GM15510 (cell line): ENCODE results near the gene TMEM9.

Experiments
- POLR2A ChIP-seq: IDR thresholded peaks from 3 replicates; pipeline ENCODE4 v1.6.1; 2011; ENCODE audit warnings: borderline replicate concordance; ENCODE audit not compliant: insufficient read length; ENCODE audit errors: extremely low read depth

The TMEM9 gene

GRCh38 chr1:201127755-201128455, 26.4 kb downstream of the TMEM9 start:
- TF ChIP-seq POLR2A, result no peak

DNA sequence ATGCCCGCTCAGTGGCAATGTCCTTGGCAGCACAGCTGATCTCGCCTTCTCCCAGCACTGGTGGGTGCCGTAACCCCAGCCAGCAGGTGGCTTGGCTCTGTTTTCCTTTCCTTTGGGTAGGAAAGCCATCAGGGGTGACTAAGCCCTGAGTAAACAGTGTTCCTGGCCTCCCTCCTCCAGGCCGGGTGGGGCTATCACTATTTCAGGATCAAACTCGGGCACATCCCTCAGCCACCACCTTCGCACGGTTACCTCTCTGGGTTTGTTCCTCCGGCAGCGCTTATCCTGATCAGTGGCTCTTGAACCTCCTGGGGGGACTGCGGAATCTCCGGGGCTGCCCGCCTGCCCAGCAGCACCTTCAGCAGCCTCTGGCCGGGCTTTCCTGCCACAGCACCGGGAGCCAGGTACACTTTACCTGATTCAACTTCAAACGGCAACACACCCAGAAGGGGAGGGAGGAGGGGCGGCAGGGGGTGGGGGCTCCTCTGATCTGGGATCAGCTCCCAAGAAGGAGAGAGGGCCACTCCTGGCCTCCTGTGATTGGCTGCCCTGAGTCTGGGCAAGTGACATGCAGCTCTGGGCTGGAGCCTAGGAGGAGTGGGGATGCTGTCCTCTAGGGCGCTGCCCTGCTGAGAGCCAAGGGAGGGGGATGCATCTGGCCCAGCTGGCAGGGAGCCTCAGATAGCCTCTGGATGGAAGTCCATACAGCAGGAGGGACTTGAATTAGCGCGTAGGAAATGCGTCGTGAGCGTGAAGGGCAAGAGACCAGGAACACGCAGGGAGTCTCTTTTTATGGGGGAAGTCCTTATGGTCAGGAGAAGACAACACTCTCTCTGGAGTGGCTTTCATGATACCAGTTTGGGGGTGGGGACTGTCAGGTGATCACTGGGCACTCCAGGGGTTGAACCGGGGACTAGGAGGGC, 27.2 kb downstream of the TMEM9 start, which contains the start of gene ASCL5:
ASCL5 (minus strand) TSS at position 353 of the 923 bp plus-strand sequence. CDS start 11,812 bp downstream, outside the sequence.
- TF ChIP-seq POLR2A, result no peak

- TF ChIP-seq POLR2A, result no peak
Observed at GRCh38 chr1:201126463-201126831, 27.8 kb downstream of the TMEM9 start.

- TF ChIP-seq POLR2A, result no peak
Observed at GRCh38 chr1:201125800-201126199, 28.5 kb downstream of the TMEM9 start.

- TF ChIP-seq POLR2A, result no peak
Observed at GRCh38 chr1:201125019-201125418, 29.3 kb downstream of the TMEM9 start.

DNA sequence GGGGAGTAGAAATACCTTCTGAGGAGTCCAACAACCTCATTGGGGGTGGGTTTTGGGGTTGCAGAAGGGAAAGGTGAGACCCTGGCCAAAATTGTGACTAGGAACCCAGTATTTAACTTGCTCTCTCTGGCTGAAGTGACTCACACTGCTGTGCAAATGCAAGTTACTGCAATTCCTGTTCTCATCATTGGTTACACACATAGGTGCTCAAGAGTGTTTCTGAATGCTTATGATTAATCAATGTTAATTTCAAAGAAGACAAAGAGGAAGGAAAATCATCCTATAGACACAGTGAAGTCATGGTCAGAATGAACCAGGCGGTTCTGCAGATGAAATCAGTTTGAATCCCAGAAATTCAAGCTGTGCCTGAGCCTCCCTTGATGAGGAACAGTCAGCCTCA, 30.4 kb downstream of the TMEM9 start:
- no peak for TF ChIP-seq POLR2A

GRCh38 chr1:201122321-201122957, 31.8 kb downstream of the TMEM9 start:
- TF ChIP-seq POLR2A, result no peak

GRCh38 chr1:201119206-201120197, 34.8 kb downstream of the TMEM9 start:
- no peak for TF ChIP-seq POLR2A

- no peak for TF ChIP-seq POLR2A
Observed at GRCh38 chr1:201116091-201116490, 38.2 kb downstream of the TMEM9 start.

- no peak for TF ChIP-seq POLR2A
Observed at GRCh38 chr1:201115390-201115937, 38.8 kb downstream of the TMEM9 start.

DNA sequence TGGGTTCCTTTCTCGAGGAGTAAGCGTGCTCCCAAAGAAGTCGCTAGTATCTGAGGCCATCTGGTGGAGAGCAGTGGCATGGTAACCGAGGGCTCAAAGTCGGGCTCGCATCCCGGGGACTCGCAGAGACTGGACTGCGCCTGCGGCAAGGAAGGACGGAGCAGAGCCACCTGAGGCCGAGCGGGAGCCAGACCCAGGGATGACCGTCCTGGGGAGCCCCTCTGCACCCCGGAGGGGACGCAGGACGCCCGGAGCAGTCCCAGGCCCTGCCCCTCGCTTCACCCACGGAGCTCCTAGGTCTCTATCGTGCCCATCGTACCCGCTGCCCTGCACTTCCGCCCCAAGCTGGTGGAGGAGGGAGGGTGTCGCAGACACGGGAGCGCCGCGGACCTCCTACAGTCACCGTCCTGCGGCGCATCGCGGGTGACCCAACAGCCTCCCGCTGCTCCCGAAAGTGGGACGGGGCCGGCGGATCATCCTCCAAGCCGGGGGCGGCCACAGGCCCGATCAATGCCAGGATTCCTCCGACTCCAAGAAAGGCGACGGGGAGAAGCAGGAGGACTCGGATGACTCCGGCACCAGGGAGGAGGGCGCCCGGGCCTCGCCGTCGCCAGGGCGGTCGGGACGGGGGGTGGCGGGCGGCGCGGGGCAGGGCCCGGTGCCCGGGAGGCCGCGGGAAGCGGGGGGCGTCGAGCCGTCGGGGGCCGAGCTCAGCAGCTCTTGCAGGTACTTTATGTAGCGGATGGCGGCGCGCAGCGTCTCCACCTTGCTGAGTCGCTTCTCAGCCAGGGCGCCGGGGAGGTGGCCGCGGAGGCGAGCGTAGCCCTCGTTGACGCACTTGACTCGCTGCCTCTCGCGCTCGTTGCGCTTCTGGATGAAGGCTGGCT, 39.8 kb downstream of the TMEM9 start:
- TF ChIP-seq POLR2A, result no peak

DNA sequence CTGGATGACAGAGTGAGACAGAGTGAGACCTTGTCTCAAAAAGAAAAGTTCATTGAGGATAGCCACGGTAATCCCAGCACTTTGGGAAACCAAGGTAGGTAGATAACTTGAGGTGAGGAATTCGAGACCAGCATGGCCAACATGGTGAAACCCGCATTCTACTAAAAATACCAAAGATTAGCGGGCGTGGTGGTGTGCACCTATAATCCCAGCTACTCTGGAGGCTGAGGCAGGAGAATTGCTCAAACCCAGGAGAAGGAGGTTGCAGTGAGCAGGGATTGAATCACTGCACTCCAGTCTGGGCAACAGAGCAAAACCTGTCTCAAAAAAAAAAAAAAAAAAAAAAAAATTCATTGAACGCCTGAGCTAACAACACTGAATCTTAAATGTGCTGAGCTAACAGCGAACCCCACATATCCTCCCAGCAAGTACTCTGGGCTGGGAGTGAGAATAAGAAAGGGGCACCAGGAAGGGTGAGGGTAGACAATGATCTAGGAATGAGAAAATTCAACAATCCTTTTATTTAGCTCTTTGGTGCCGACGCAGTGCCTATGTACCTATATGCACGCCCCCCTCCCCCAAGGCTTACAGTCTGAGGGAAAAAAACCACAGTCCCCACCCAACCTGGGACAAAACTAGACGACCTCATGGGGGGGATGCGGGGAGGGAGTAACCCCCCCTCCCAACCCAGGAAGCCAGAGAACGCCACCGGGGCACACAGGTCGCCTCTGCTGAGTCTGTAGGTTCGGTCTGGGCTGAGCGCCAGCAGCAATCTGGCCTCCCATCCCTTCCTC, 40.6 kb downstream of the TMEM9 start:
- no peak for TF ChIP-seq POLR2A
